Measurements from ENCODE around the gene RAMP2. TPM values are rescaled to one million over a fixed set of nuclear protein-coding genes. Genes with fewer than 3 reads are reported as not detected.

RAMP2 gene
- total and polyA plus RNA-seq, 4 donors = 25.2 to 106 (median 89.9) TPM

- H3K4me1 ChIP-seq (ENCODE audit: control insufficient read depth, insufficient read depth, low read length) = peaks cover 15% of the 10 kb centered on the region
- H3K9me3 ChIP-seq (ENCODE audit: control insufficient read depth, insufficient read depth, low read length) = no peaks in the 10 kb centered on the region
- H3K27me3 ChIP-seq (ENCODE audit: control insufficient read depth, insufficient read depth, low read length) = no peaks in the 10 kb centered on the region
- peak within 1 kb of the TSS; percentile 61 for H3K27ac ChIP-seq (ENCODE audit: low read depth, low read length)
- H3K36me3 ChIP-seq (ENCODE audit: control insufficient read depth, insufficient read depth, low read length) = peaks cover 18% of the 10 kb centered on the region
- H3K4me3 ChIP-seq (ENCODE audit: low read depth, low read length) = peak within 1 kb of the TSS; percentile 99
- DNase-seq (ENCODE audit: low read depth in 4 of 6, low spot score in 6 of 6) = peak; percentile 63 to 96 (median 72)
- WGBS (ENCODE audit: insufficient coverage) = 25% methylated on average over 66 of the region's 66 CpGs
These were observed 37.7 kb downstream of the RAMP2 start, which contains the start of the genes CNTD1 and COA3 for GRCh38 chr17:42798383-42799380. Gene CNTD1 (plus strand): TSS chr17:42798861. CDS start chr17:42799068, 207 bp downstream. Gene COA3 (minus strand): TSS chr17:42798704. CDS start chr17:42798681, 23 bp downstream.

GRCh38 chr17:42803074-42803883 lies 42.3 kb downstream of the RAMP2 start:
- Histone ChIP-seq H3K4me1 (ENCODE audit: control insufficient read depth, insufficient read depth, low read length) (peaks cover 6% of the 10 kb centered on the region), H3K4me3 (ENCODE audit: low read depth, low read length) (no peak overlapping the region), H3K36me3 (ENCODE audit: control insufficient read depth, insufficient read depth, low read length) (no peaks in the 10 kb centered on the region), H3K27me3 (ENCODE audit: control insufficient read depth, insufficient read depth, low read length) (no peaks in the 10 kb centered on the region), H3K27ac (ENCODE audit: low read depth, low read length) (peak overlapping the region; percentile 42), H3K9me3 (ENCODE audit: control insufficient read depth, insufficient read depth, low read length) (no peaks in the 10 kb centered on the region)
- WGBS (ENCODE audit: insufficient coverage) = no CpG with 5 or more reads among the region's 2 CpGs
- peak in 1 of 6 donors; percentile 79 for DNase-seq (ENCODE audit: low read depth in 4 of 6, low spot score in 6 of 6)

- H3K9me3 ChIP-seq (ENCODE audit: control insufficient read depth, insufficient read depth, low read length) = no peaks in the 10 kb centered on the region
- WGBS (ENCODE audit: insufficient coverage) = 100% methylated on average over 1 of the region's 1 CpG
- no peaks in the 10 kb centered on the region for H3K27me3 ChIP-seq (ENCODE audit: control insufficient read depth, insufficient read depth, low read length)
- DNase-seq (ENCODE audit: low read depth in 4 of 6, low spot score in 6 of 6) = no peak
- H3K36me3 ChIP-seq (ENCODE audit: control insufficient read depth, insufficient read depth, low read length) = no peaks in the 10 kb centered on the region
- H3K4me1 ChIP-seq (ENCODE audit: control insufficient read depth, insufficient read depth, low read length) = no peaks in the 10 kb centered on the region
- no peak overlapping the region for H3K27ac ChIP-seq (ENCODE audit: low read depth, low read length)
- H3K4me3 ChIP-seq (ENCODE audit: low read depth, low read length) = no peak overlapping the region
These were observed 43.9 kb downstream of the RAMP2 start for GRCh38 chr17:42804918-42805367.

GRCh38 chr17:42806249-42806648 lies 45.2 kb downstream of the RAMP2 start:
- DNase-seq (ENCODE audit: low read depth in 4 of 6, low spot score in 6 of 6) = no peak
- Histone ChIP-seq H3K9me3 (ENCODE audit: control insufficient read depth, insufficient read depth, low read length) (no peaks in the 10 kb centered on the region), H3K36me3 (ENCODE audit: control insufficient read depth, insufficient read depth, low read length) (peaks cover 4% of the 10 kb centered on the region), H3K27me3 (ENCODE audit: control insufficient read depth, insufficient read depth, low read length) (no peaks in the 10 kb centered on the region), H3K27ac (ENCODE audit: low read depth, low read length) (no peak overlapping the region), H3K4me1 (ENCODE audit: control insufficient read depth, insufficient read depth, low read length) (no peaks in the 10 kb centered on the region), H3K4me3 (ENCODE audit: low read depth, low read length) (no peak overlapping the region)
- 100% methylated on average over 1 of the region's 1 CpG for WGBS (ENCODE audit: insufficient coverage)

- Histone ChIP-seq H3K4me3 (ENCODE audit: low read depth, low read length) (no peak overlapping the region), H3K4me1 (ENCODE audit: control insufficient read depth, insufficient read depth, low read length) (no peaks in the 10 kb centered on the region), H3K27ac (ENCODE audit: low read depth, low read length) (no peak overlapping the region), H3K9me3 (ENCODE audit: control insufficient read depth, insufficient read depth, low read length) (no peaks in the 10 kb centered on the region), H3K36me3 (ENCODE audit: control insufficient read depth, insufficient read depth, low read length) (peaks cover 27% of the 10 kb centered on the region), H3K27me3 (ENCODE audit: control insufficient read depth, insufficient read depth, low read length) (no peaks in the 10 kb centered on the region)
- no CpG with 5 or more reads among the region's 3 CpGs for WGBS (ENCODE audit: insufficient coverage)
- DNase-seq (ENCODE audit: low read depth in 4 of 6, low spot score in 6 of 6) = no peak
These were observed 48.2 kb downstream of the RAMP2 start for GRCh38 chr17:42809250-42809649.

Small RNA genes lying within 50 kb of the gene (small RNA-seq; reads per million reads assigned to genes)
- not detected for gene HMGN2P15 (ENCODE audit: low replicate concordance)

Other genes with a start within 250 kb of the RAMP2 start
- gene NAGLU, start 225.0 kb upstream of the RAMP2 start, total RNA-seq = 10 to 100 TPM; 13.0 to 24.2 TPM
- gene NAGLU, start 225.0 kb upstream of the RAMP2 start, polyA plus RNA-seq (ENCODE audit: insufficient read length in 2 of 2) = 10 to 100 TPM; 17.2 to 23.4 TPM
- gene HSD17B1, start 208.3 kb upstream of the RAMP2 start, total RNA-seq = 1 to 10 TPM in 1 of 2 donors, under 1 TPM in 1; 0.69 to 5.2 TPM
- gene HSD17B1, start 208.3 kb upstream of the RAMP2 start, polyA plus RNA-seq (ENCODE audit: insufficient read length in 2 of 2) = 1 to 10 TPM; 5.2 to 6.8 TPM
- gene COASY, start 199.1 kb upstream of the RAMP2 start, total RNA-seq = 10 to 100 TPM; 12.8 to 25.7 TPM
- 10 to 100 TPM; 44.8 to 49.7 TPM for gene COASY, start 199.1 kb upstream of the RAMP2 start, polyA plus RNA-seq (ENCODE audit: insufficient read length in 2 of 2)
- 10 to 100 TPM; 20.3 to 23.7 TPM for gene MLX, start 194.1 kb upstream of the RAMP2 start, total RNA-seq
- gene MLX, start 194.1 kb upstream of the RAMP2 start, polyA plus RNA-seq (ENCODE audit: insufficient read length in 2 of 2) = 10 to 100 TPM; 36.7 to 45.4 TPM
- gene PSMC3IP, start 183.5 kb upstream of the RAMP2 start, total RNA-seq = 1 to 10 TPM; 5.9 to 10.0 TPM
- 10 to 100 TPM; 18.3 to 24.1 TPM for gene PSMC3IP, start 183.5 kb upstream of the RAMP2 start, polyA plus RNA-seq (ENCODE audit: insufficient read length in 2 of 2)
- 10 to 100 TPM; 41.1 to 50.4 TPM for gene RETREG3, start 151.9 kb upstream of the RAMP2 start, total RNA-seq
- gene RETREG3, start 151.9 kb upstream of the RAMP2 start, polyA plus RNA-seq (ENCODE audit: insufficient read length in 2 of 2) = 10 to 100 TPM; 30.0 to 41.7 TPM
- gene TUBG1, start 151.5 kb upstream of the RAMP2 start, total RNA-seq = 10 to 100 TPM; 17.0 to 42.9 TPM
- gene TUBG1, start 151.5 kb upstream of the RAMP2 start, polyA plus RNA-seq (ENCODE audit: insufficient read length in 2 of 2) = 10 to 100 TPM; 56.9 to 67.4 TPM
- gene TUBG2, start 101.9 kb upstream of the RAMP2 start, total RNA-seq = 10 to 100 TPM; 21.1 to 26.9 TPM
- 10 to 100 TPM; 62.2 to 85.6 TPM for gene TUBG2, start 101.9 kb upstream of the RAMP2 start, polyA plus RNA-seq (ENCODE audit: insufficient read length in 2 of 2)
- gene PLEKHH3, start 84.2 kb upstream of the RAMP2 start, total RNA-seq = 10 to 100 TPM in 1 of 2 donors, 1 to 10 TPM in 1; 5.5 to 23.7 TPM
- gene PLEKHH3, start 84.2 kb upstream of the RAMP2 start, polyA plus RNA-seq (ENCODE audit: insufficient read length in 2 of 2) = 10 to 100 TPM; 16.9 to 26.4 TPM
- 1 to 10 TPM; 1.3 to 4.4 TPM for gene CCR10, start 79.4 kb upstream of the RAMP2 start, total RNA-seq
- gene CCR10, start 79.4 kb upstream of the RAMP2 start, polyA plus RNA-seq (ENCODE audit: insufficient read length in 2 of 2) = 1 to 10 TPM; 2.7 to 5.2 TPM
- gene CNTNAP1, start 78.7 kb upstream of the RAMP2 start, total RNA-seq = 10 to 100 TPM; 19.8 to 70.9 TPM
- 10 to 100 TPM; 55.1 to 62.9 TPM for gene CNTNAP1, start 78.7 kb upstream of the RAMP2 start, polyA plus RNA-seq (ENCODE audit: insufficient read length in 2 of 2)
- gene EZH1, start 16.2 kb upstream of the RAMP2 start, total RNA-seq = 10 to 100 TPM; 28.7 to 42.5 TPM
- 10 to 100 TPM; 43.0 to 53.5 TPM for gene EZH1, start 16.2 kb upstream of the RAMP2 start, polyA plus RNA-seq (ENCODE audit: insufficient read length in 2 of 2)
- 100 to 1,000 TPM in 1 of 2 donors, 10 to 100 TPM in 1; 39.6 to 106 TPM for gene VPS25, start 12.2 kb downstream of the RAMP2 start, total RNA-seq
- 10 to 100 TPM; 54.1 to 64.9 TPM for gene VPS25, start 12.2 kb downstream of the RAMP2 start, polyA plus RNA-seq (ENCODE audit: insufficient read length in 2 of 2)
- 10 to 100 TPM in 1 of 2 donors, 1 to 10 TPM in 1; 3.5 to 11.2 TPM for gene WNK4, start 19.4 kb downstream of the RAMP2 start, total RNA-seq
- gene WNK4, start 19.4 kb downstream of the RAMP2 start, polyA plus RNA-seq (ENCODE audit: insufficient read length in 2 of 2) = 10 to 100 TPM in 1 of 2 donors, 1 to 10 TPM in 1; 1.9 to 14.1 TPM
- gene COA3, start 37.5 kb downstream of the RAMP2 start, total RNA-seq = 100 to 1,000 TPM in 1 of 2 donors, 10 to 100 TPM in 1; 83.3 to 152 TPM
- gene COA3, start 37.5 kb downstream of the RAMP2 start, polyA plus RNA-seq (ENCODE audit: insufficient read length in 2 of 2) = 100 to 1,000 TPM; 126 to 127 TPM
- 1 to 10 TPM in 1 of 2 donors, under 1 TPM in 1; 0.50 to 1.3 TPM for gene CNTD1, start 37.6 kb downstream of the RAMP2 start, total RNA-seq
- gene CNTD1, start 37.6 kb downstream of the RAMP2 start, polyA plus RNA-seq (ENCODE audit: insufficient read length in 2 of 2) = 1 to 10 TPM; 1.3 to 2.8 TPM
- 10 to 100 TPM; 72.9 to 87.0 TPM for gene BECN1, start 63.1 kb downstream of the RAMP2 start, total RNA-seq
- gene BECN1, start 63.1 kb downstream of the RAMP2 start, polyA plus RNA-seq (ENCODE audit: insufficient read length in 2 of 2) = 10 to 100 TPM; 60.5 to 65.1 TPM
- gene PSME3, start 72.2 kb downstream of the RAMP2 start, total RNA-seq = 10 to 100 TPM; 55.8 to 59.2 TPM
- 10 to 100 TPM; 96.6 to 98.5 TPM for gene PSME3, start 72.2 kb downstream of the RAMP2 start, polyA plus RNA-seq (ENCODE audit: insufficient read length in 2 of 2)
- 1 to 10 TPM; 1.2 to 1.3 TPM for gene AOC2, start 83.4 kb downstream of the RAMP2 start, total RNA-seq
- gene AOC2, start 83.4 kb downstream of the RAMP2 start, polyA plus RNA-seq (ENCODE audit: insufficient read length in 2 of 2) = 1 to 10 TPM; 3.3 to 4.1 TPM
- gene AOC3, start 90.0 kb downstream of the RAMP2 start, total RNA-seq = 1 to 10 TPM; 2.7 to 6.2 TPM
- 1 to 10 TPM; 2.9 to 3.0 TPM for gene AOC3, start 90.0 kb downstream of the RAMP2 start, polyA plus RNA-seq (ENCODE audit: insufficient read length in 2 of 2)
- gene G6PC1, start 139.6 kb downstream of the RAMP2 start, total RNA-seq = under 1 TPM in 1 of 2 donors, not detected in 1; 0.06 TPM
- gene G6PC1, start 139.6 kb downstream of the RAMP2 start, polyA plus RNA-seq (ENCODE audit: insufficient read length in 2 of 2) = under 1 TPM; 0.05 to 0.11 TPM
- 10 to 100 TPM; 20.8 to 34.6 TPM for gene AARSD1, start 203.2 kb downstream of the RAMP2 start, total RNA-seq
- gene AARSD1, start 203.2 kb downstream of the RAMP2 start, polyA plus RNA-seq (ENCODE audit: insufficient read length in 2 of 2) = 10 to 100 TPM; 69.2 to 91.2 TPM
- gene PTGES3L, start 218.9 kb downstream of the RAMP2 start, total RNA-seq = 1 to 10 TPM; 1.5 to 1.8 TPM
- 1 to 10 TPM; 6.6 to 8.2 TPM for gene PTGES3L, start 218.9 kb downstream of the RAMP2 start, polyA plus RNA-seq (ENCODE audit: insufficient read length in 2 of 2)
- gene RUNDC1, start 219.3 kb downstream of the RAMP2 start, total RNA-seq = 10 to 100 TPM; 12.2 to 12.5 TPM
- 10 to 100 TPM; 21.0 to 21.3 TPM for gene RUNDC1, start 219.3 kb downstream of the RAMP2 start, polyA plus RNA-seq (ENCODE audit: insufficient read length in 2 of 2)
- 1,000 to 10,000 TPM in 1 of 2 donors, 100 to 1,000 TPM in 1; 670 to 1,375 TPM for gene RPL27, start 237.2 kb downstream of the RAMP2 start, total RNA-seq
- 1,000 to 10,000 TPM in 1 of 2 donors, 100 to 1,000 TPM in 1; 939 to 1,002 TPM for gene RPL27, start 237.2 kb downstream of the RAMP2 start, polyA plus RNA-seq (ENCODE audit: insufficient read length in 2 of 2)
- 10 to 100 TPM in 1 of 2 donors, 1 to 10 TPM in 1; 8.5 to 32.5 TPM for gene IFI35, start 245.6 kb downstream of the RAMP2 start, total RNA-seq
- 10 to 100 TPM in 1 of 2 donors, 1 to 10 TPM in 1; 9.2 to 12.9 TPM for gene IFI35, start 245.6 kb downstream of the RAMP2 start, polyA plus RNA-seq (ENCODE audit: insufficient read length in 2 of 2)

Measured in spinal cord (tissue), 10 donors.